HepG2 (cell line): ENCODE data around the gene FBLN7. TPM values are rescaled to one million over a fixed set of nuclear protein-coding genes. Genes with fewer than 3 reads are reported as not detected.

Experiments used
- ATAC-seq: fragments of 200-7000 bp; cut with Tn5 transposase; 3 replicates; pipeline ENCODE4 v1.9.1; 2020; ENCODE audit warnings: mild to moderate bottlenecking, moderate library complexity
- BruUV-seq: library from RNA; stranded (reverse); fragments of 400-500 nt; replicated peaks from 2 replicates; lab custom pipeline; 2021; lab: Mats Ljungman, UMichigan
- CTCF ChIA-PET: fragments of 300-600 bp; formaldehyde crosslinking; extraction: SDS; loops from one replicate; lab custom pipeline; 2021; ENCODE audit warnings: low total read pairs, inconsistent platforms, low intra/inter-chr PET ratio; lab: Yijun Ruan, JAX
- POLR2A ChIA-PET: fragments of 350-600 bp; sonication (Branson Sonifier 250); formaldehyde crosslinking; loops from one replicate; lab custom pipeline; 2020; ENCODE audit warnings: antibody characterized with exemption, inconsistent platforms; lab: Yijun Ruan, JAX
- DNase-seq: peaks from one replicate; pipeline ENCODE4 v3.0.0-alpha.2; 2015; ENCODE audit warnings: low spot score
- FAIRE-seq: peaks from 3 replicates; lab custom pipeline; 2011; peaks lifted over from hg19 to GRCh38; lab: Jason Lieb, UNC
- H2AFZ ChIP-seq: one replicate; pipeline ENCODE4 v1.6.1; 2011; ENCODE audit warnings: low read length, inconsistent platforms
- H3K27ac ChIP-seq: fragments of 300-600 bp; 3 replicates; pipeline ENCODE4 v1.8.0; 2011; ENCODE audit warnings: mixed run types, mild to moderate bottlenecking, mixed read lengths, low read length, inconsistent platforms; ENCODE audit not compliant: insufficient read depth; ENCODE audit errors: extremely low read length
- H3K27me3 ChIP-seq, 2 experiments: fragments of 200-600 bp in 1 of 2; 2 replicates in 1 of 2; 3 replicates in 1 of 2; pipeline versions ENCODE4 v1.6.0 to v1.8.0; 2011; ENCODE audit warnings: low read length in 2 of 2, mild to moderate bottlenecking in 2 of 2, moderate library complexity in 2 of 2, inconsistent platforms in 1 of 2; ENCODE audit not compliant: insufficient read depth in 2 of 2, control insufficient read depth in 1 of 2
- H3K36me3 ChIP-seq, 2 experiments: fragments of 200-600 bp in 1 of 2; replicated peaks in 1 of 2; 2 replicates in 1 of 2; 3 replicates in 1 of 2; pipeline versions ENCODE4 v1.5.1 to v1.8.0; 2011; ENCODE audit warnings: low read length in 2 of 2, inconsistent platforms in 1 of 2; ENCODE audit not compliant: insufficient read depth in 2 of 2, control insufficient read depth in 1 of 2
- H3K4me1 ChIP-seq: 2 replicates; pipeline ENCODE4 v1.5.1; 2012; ENCODE audit warnings: low read length, inconsistent platforms; ENCODE audit not compliant: insufficient read depth
- H3K4me2 ChIP-seq: 2 replicates; pipeline ENCODE4 v1.6.0; 2011; ENCODE audit warnings: low read depth, low read length, inconsistent platforms
- H3K4me3 ChIP-seq, 3 experiments: fragments of 200-600 bp in 1 of 3; sonication (generic), shearing (Covaris generic) in 1 of 3; replicated peaks in 1 of 3; 2 replicates each; pipeline ENCODE4 v1.5.1; 2011 to 2016; ENCODE audit warnings: low read length in 3 of 3, inconsistent platforms in 2 of 3, low read depth in 2 of 3, mild to moderate bottlenecking in 2 of 3, control low read depth in 1 of 3, mixed read lengths in 1 of 3; ENCODE audit not compliant: insufficient read depth in 1 of 3
- H3K79me2 ChIP-seq: one replicate; pipeline ENCODE4 v1.6.1; 2011; ENCODE audit warnings: low read length, inconsistent platforms; ENCODE audit not compliant: insufficient read depth
- H3K9ac ChIP-seq: 2 replicates; pipeline ENCODE4 v1.6.0; 2011; ENCODE audit warnings: mild to moderate bottlenecking, low read depth, low read length, inconsistent platforms; ENCODE audit not compliant: insufficient read depth
- H3K9me3 ChIP-seq: 2 replicates; pipeline ENCODE4 v1.5.1; 2012; ENCODE audit warnings: mild to moderate bottlenecking, low read length
- H4K20me1 ChIP-seq: 2 replicates; pipeline ENCODE4 v1.6.0; 2011; ENCODE audit warnings: inconsistent platforms, mild to moderate bottlenecking, low read length, moderate library complexity; ENCODE audit not compliant: insufficient read depth
- BATF2 ChIP-seq: sonication (generic); formaldehyde crosslinking; IDR thresholded peaks from 2 replicates; pipeline ENCODE4 v1.8.0; 2022; ENCODE audit warnings: mild to moderate bottlenecking, missing genetic modification reagents, moderate library complexity
- BCL3 ChIP-seq: sonication (generic); formaldehyde crosslinking; IDR thresholded peaks from 2 replicates; pipeline ENCODE4 v1.5.1; 2020; ENCODE audit warnings: mild to moderate bottlenecking, missing genetic modification reagents, moderate library complexity
- CREB3 ChIP-seq: sonication (generic); formaldehyde crosslinking; IDR thresholded peaks from 2 replicates; pipeline ENCODE4 v1.5.0; 2020; ENCODE audit warnings: missing genetic modification reagents
- CREM ChIP-seq, 2 experiments: sonication (generic) in 1 of 2; formaldehyde crosslinking in 1 of 2; IDR thresholded peaks; 2 replicates each; pipeline versions ENCODE4 v1.4.0 to v1.6.1; 2016 to 2020; ENCODE audit warnings: antibody characterized with exemption in 1 of 2, mild to moderate bottlenecking in 1 of 2, missing genetic modification reagents in 1 of 2
- HDAC2 ChIP-seq: sonication (generic); formaldehyde crosslinking; IDR thresholded peaks from 2 replicates; pipeline ENCODE4 v1.4.0; 2020; ENCODE audit warnings: missing genetic modification reagents
- MBNL3 ChIP-seq: fragments of 250-450 bp; sonication (Bioruptor Pico); conservative IDR thresholded peaks from 2 replicates; pipeline ENCODE4 v1.8.0; 2022; ENCODE audit warnings: mild to moderate bottlenecking, inconsistent platforms
- MXD1 ChIP-seq: sonication (generic); formaldehyde crosslinking; IDR thresholded peaks from 2 replicates; pipeline ENCODE4 v1.4.0; 2020; ENCODE audit warnings: mild to moderate bottlenecking, missing genetic modification reagents
- NR2F2 ChIP-seq: IDR thresholded peaks from 2 replicates; pipeline ENCODE4 v1.6.1; 2012; ENCODE audit warnings: low read depth, inconsistent platforms, borderline replicate concordance
- PCBP2 ChIP-seq: fragments of 200-400 bp; formaldehyde crosslinking; optimal IDR thresholded peaks from 2 replicates; pipeline ENCODE3; 2018; ENCODE audit warnings: low read length, low read depth; ENCODE audit not compliant: poor library complexity, severe bottlenecking
- THAP8 ChIP-seq: sonication (generic); formaldehyde crosslinking; IDR thresholded peaks from 2 replicates; pipeline ENCODE4 v1.5.1; 2020; ENCODE audit warnings: missing genetic modification reagents, mild to moderate bottlenecking, borderline replicate concordance
- U2AF1 ChIP-seq: fragments of 200-400 bp; formaldehyde crosslinking; optimal IDR thresholded peaks from 2 replicates; pipeline ENCODE3; 2017; ENCODE audit warnings: mild to moderate bottlenecking, low read depth, low read length
- ZFP82 ChIP-seq: sonication (generic); formaldehyde crosslinking; IDR thresholded peaks from 2 replicates; pipeline ENCODE4 v1.5.1; 2020; ENCODE audit warnings: mild to moderate bottlenecking, missing genetic modification reagents, borderline replicate concordance
- ZNF180 ChIP-seq: sonication (generic); formaldehyde crosslinking; IDR thresholded peaks from 2 replicates; pipeline ENCODE4 v1.4.0; 2020; ENCODE audit warnings: low read depth, missing genetic modification reagents, borderline replicate concordance
- ZNF337 ChIP-seq: sonication (generic); formaldehyde crosslinking; IDR thresholded peaks from 2 replicates; pipeline ENCODE4 v1.5.1; 2020; ENCODE audit warnings: missing genetic modification reagents, low read depth, mild to moderate bottlenecking, borderline replicate concordance
- ZNF777 ChIP-seq: sonication (generic); formaldehyde crosslinking; IDR thresholded peaks from 2 replicates; pipeline ENCODE4 v1.4.0; 2020; ENCODE audit warnings: missing genetic modification reagents
- WGBS: methylation state at CpG from one replicate; pipeline ENCODE4 v1.1.6; 2017; ENCODE audit warnings: low lambda C conversion rate; 5-methylcytosine and 5-hydroxymethylcytosine counted together
- in situ Hi-C: cut with HindIII; loops from 2 replicates; pipeline ENCODE4 v1.10.0; 2017; ENCODE audit warnings: low pct_unique_long_range_greater_than_20kb; ENCODE audit not compliant: extremely low pct_ligation_motif_present
- intact Hi-C: fragments of 100-400 bp; cut with micrococcal nuclease; formaldehyde crosslinking; loops from one replicate; pipeline ENCODE4 v1.10.0; 2022; ENCODE audit not compliant: unreplicated experiment
- polyA plus RNA-seq, 8 experiments: library from polyadenylated mRNA; depleted of rRNA in 3 of 8; stranded (reverse) in 7 of 8; unstranded in 1 of 8; fragments of >200 nt; fragmentation: Illumina TruSeq in 4 of 8; extraction: Trizol in 4 of 8; gene quantifications; 2 replicates each; pipeline versions ENCODE4 v1.2.1 to v1.2.3, GENCODE V29; 2011 to 2016; ENCODE audit warnings: low read depth in 4 of 8, missing spikeins in 1 of 8, mixed read lengths in 1 of 8; ENCODE audit not compliant: insufficient read depth in 1 of 8
- total RNA-seq, 5 experiments: library from RNA; depleted of rRNA; stranded (reverse); fragments of >200 nt; fragmentation: Illumina TruSeq; extraction: Trizol; gene quantifications; 2 replicates each; pipeline ENCODE4 v1.2.3, GENCODE V29; 2016; ENCODE audit warnings: low read depth in 1 of 5
- TF ChIP-seq, protein P1 (sequence below): sonication (generic); formaldehyde crosslinking; IDR thresholded peaks from 2 replicates; pipeline ENCODE4 v1.4.0; 2020; ENCODE audit warnings: missing genetic modification reagents
- TF ChIP-seq, protein P2 (sequence below): IDR thresholded peaks from 2 replicates; pipeline ENCODE4 v1.6.1; 2016; ENCODE audit warnings: missing genetic modification reagents, missing compliant biosample characterization

The FBLN7 gene
- total and polyA plus RNA-seq, 2 of the 13 experiments (the other 11 are each of a cell fraction or from before 2014, with no cell fraction given), result 1.4 to 2.3 TPM

- Histone ChIP-seq H3K27ac (no peak overlapping the region), H3K79me2 (no peaks in the 10 kb centered on the region), H3K9ac (no peak overlapping the region), H3K4me2 (no peak overlapping the region), H4K20me1 (no peaks in the 10 kb centered on the region), H3K4me1 (peaks cover 28% of the 10 kb centered on the region), H3K36me3 (no peaks in the 10 kb centered on the region), H3K27me3 (no peaks in the 10 kb centered on the region), H3K4me3 (no peak overlapping the region), H3K9me3 (no peaks in the 10 kb centered on the region), H2AFZ (no peak overlapping the region)
- DNase-seq (no peak), ATAC-seq (no peak), FAIRE-seq (no peak)
- ChIA-PET CTCF (no interaction called here), POLR2A (interaction anchor here (0.6 to 1.0 kb wide), 2 partner anchors 12 to 258 kb away, joined by 3 read pairs; partner anchors contain the start of gene RGPD8)
- intact Hi-C loops, result loop anchor here (2.0 kb wide), 1 partner anchor 25 kb away; no protein-coding TSS in a partner anchor
- in situ Hi-C loops, result no loop called here
- 89% methylated on average over 3 of the region's 3 CpGs for WGBS
- BruUV-seq, result no TSS peak
- TF ChIP-seq, protein P1, sequence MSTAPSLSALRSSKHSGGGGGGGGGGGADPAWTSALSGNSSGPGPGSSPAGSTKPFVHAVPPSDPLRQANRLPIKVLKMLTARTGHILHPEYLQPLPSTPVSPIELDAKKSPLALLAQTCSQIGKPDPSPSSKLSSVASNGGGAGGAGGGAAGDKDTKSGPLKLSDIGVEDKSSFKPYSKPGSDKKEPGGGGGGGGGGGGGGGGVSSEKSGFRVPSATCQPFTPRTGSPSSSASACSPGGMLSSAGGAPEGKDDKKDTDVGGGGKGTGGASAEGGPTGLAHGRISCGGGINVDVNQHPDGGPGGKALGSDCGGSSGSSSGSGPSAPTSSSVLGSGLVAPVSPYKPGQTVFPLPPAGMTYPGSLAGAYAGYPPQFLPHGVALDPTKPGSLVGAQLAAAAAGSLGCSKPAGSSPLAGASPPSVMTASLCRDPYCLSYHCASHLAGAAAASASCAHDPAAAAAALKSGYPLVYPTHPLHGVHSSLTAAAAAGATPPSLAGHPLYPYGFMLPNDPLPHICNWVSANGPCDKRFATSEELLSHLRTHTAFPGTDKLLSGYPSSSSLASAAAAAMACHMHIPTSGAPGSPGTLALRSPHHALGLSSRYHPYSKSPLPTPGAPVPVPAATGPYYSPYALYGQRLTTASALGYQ (CRISPR knock-in tag), result no peak
- TF ChIP-seq ZNF180, result no peak
- TF ChIP-seq BATF2 (CRISPR knock-in tag), result no peak
- TF ChIP-seq CREB3, result no peak
- no peak for TF ChIP-seq ZFP82 (CRISPR knock-in tag)
- TF ChIP-seq, protein P2, sequence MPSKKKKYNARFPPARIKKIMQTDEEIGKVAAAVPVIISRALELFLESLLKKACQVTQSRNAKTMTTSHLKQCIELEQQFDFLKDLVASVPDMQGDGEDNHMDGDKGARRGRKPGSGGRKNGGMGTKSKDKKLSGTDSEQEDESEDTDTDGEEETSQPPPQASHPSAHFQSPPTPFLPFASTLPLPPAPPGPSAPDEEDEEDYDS (CRISPR knock-in tag), result no peak
- no peak for TF ChIP-seq MXD1 (CRISPR knock-in tag)
- no peak for TF ChIP-seq CREM (IDR thresholded peaks at IDR 0.05)
- no peak for TF ChIP-seq CREM (CRISPR knock-in tag; IDR thresholded peaks at IDR 0.05)
- no peak for TF ChIP-seq ZNF337 (CRISPR knock-in tag)
- no peak for TF ChIP-seq PCBP2
- TF ChIP-seq U2AF1, result no peak
- TF ChIP-seq HDAC2, result no peak
- no peak for TF ChIP-seq BCL3 (CRISPR knock-in tag)
- TF ChIP-seq ZNF777 (CRISPR knock-in tag), result no peak
- TF ChIP-seq THAP8 (CRISPR knock-in tag), result no peak
- TF ChIP-seq MBNL3 (CRISPR knock-in tag), result no peak
- TF ChIP-seq NR2F2, result no peak
These were observed 37.1 kb downstream of the FBLN7 start for GRCh38 chr2:112175333-112175732.
